SJSA1 (cell line): Measurements from ENCODE around the gene TEAD4. TPM values are rescaled to one million over a fixed set of nuclear protein-coding genes. Genes with fewer than 3 reads are reported as not detected.

ENCODE experiments used
- DNase-seq, 2 experiments: peaks; one replicate each; pipeline ENCODE4 v3.0.0-alpha.2; 2015 to 2020; ENCODE audit warnings: low spot score in 2 of 2, low read depth in 1 of 2
- H3K27ac ChIP-seq: fragments of 250-450 bp; sonication (Bioruptor Pico); 2 replicates; pipeline ENCODE4 v1.5.1; 2020; ENCODE audit warnings: mild to moderate bottlenecking, moderate library complexity
- H3K27me3 ChIP-seq: fragments of 250-450 bp; sonication (Bioruptor Pico); replicated peaks from 2 replicates; pipeline ENCODE4 v1.5.1; 2020; ENCODE audit warnings: mild to moderate bottlenecking, moderate library complexity
- H3K36me3 ChIP-seq: fragments of 250-450 bp; sonication (Bioruptor Pico); 2 replicates; pipeline ENCODE4 v1.5.1; 2020; ENCODE audit warnings: mild to moderate bottlenecking
- H3K4me1 ChIP-seq: fragments of 250-450 bp; sonication (Bioruptor Pico); replicated peaks from 2 replicates; pipeline ENCODE4 v1.6.1; 2021; ENCODE audit warnings: mild to moderate bottlenecking
- H3K4me3 ChIP-seq: fragments of 250-450 bp; sonication (Bioruptor Pico); 2 replicates; pipeline ENCODE4 v1.5.1; 2020; ENCODE audit warnings: mild to moderate bottlenecking
- H3K9me3 ChIP-seq: fragments of 250-450 bp; sonication (Bioruptor Pico); replicated peaks from 2 replicates; pipeline ENCODE4 v1.5.1; 2020; ENCODE audit warnings: mild to moderate bottlenecking
- total RNA-seq: library from RNA; depleted of rRNA; stranded (reverse); fragments of >200 nt; shearing (Covaris generic); gene quantifications from 2 replicates; pipeline ENCODE4 v1.2.3, GENCODE V29; 2014

The TEAD4 gene
- total RNA-seq, 1 experiment from 2014 or later: 36.6 TPM

GRCh38 chr12:2970744-2971143, 11.5 kb downstream of the TEAD4 start:
- Histone ChIP-seq H3K27ac (no peak overlapping the region), H3K4me3 (no peak overlapping the region), H3K27me3 (no peaks in the 10 kb centered on the region), H3K4me1 (no peaks in the 10 kb centered on the region), H3K9me3 (no peaks in the 10 kb centered on the region), H3K36me3 (peaks cover 56% of the 10 kb centered on the region)
- DNase-seq: no peak

- Histone ChIP-seq H3K4me3 (no peak overlapping the region), H3K27ac (no peak overlapping the region), H3K36me3 (peaks cover 61% of the 10 kb centered on the region), H3K9me3 (no peaks in the 10 kb centered on the region), H3K27me3 (no peaks in the 10 kb centered on the region), H3K4me1 (no peaks in the 10 kb centered on the region)
- DNase-seq: no peak
Observed at GRCh38 chr12:2973566-2973965, 14.4 kb downstream of the TEAD4 start.

- DNase-seq: no peak
- Histone ChIP-seq H3K4me3 (no peak overlapping the region), H3K9me3 (no peaks in the 10 kb centered on the region), H3K27me3 (no peaks in the 10 kb centered on the region), H3K4me1 (no peaks in the 10 kb centered on the region), H3K27ac (no peak overlapping the region), H3K36me3 (peaks cover 57% of the 10 kb centered on the region)
Observed at GRCh38 chr12:2974560-2974971, 15.4 kb downstream of the TEAD4 start.

- H3K27ac ChIP-seq: no peak overlapping the region
- H3K4me3 ChIP-seq: no peak overlapping the region
- H3K4me1 ChIP-seq: no peaks in the 10 kb centered on the region
- no peaks in the 10 kb centered on the region for H3K27me3 ChIP-seq
- no peak for DNase-seq
- peaks cover 65% of the 10 kb centered on the region for H3K36me3 ChIP-seq
- no peaks in the 10 kb centered on the region for H3K9me3 ChIP-seq
Observed at GRCh38 chr12:2976581-2976996, 17.4 kb downstream of the TEAD4 start.

- Histone ChIP-seq H3K4me1 (no peaks in the 10 kb centered on the region), H3K36me3 (peaks cover 66% of the 10 kb centered on the region), H3K4me3 (no peak overlapping the region), H3K27ac (no peak overlapping the region), H3K9me3 (no peaks in the 10 kb centered on the region), H3K27me3 (no peaks in the 10 kb centered on the region)
- DNase-seq: no peak
Observed at GRCh38 chr12:2977776-2978175, 18.6 kb downstream of the TEAD4 start.

GRCh38 chr12:2979806-2980205, 20.6 kb downstream of the TEAD4 start:
- Histone ChIP-seq H3K4me3 (no peak overlapping the region), H3K9me3 (0 out of 2 replicates have a peak, but pooled peaks cover 2% of the 10 kb centered on the region), H3K27me3 (no peaks in the 10 kb centered on the region), H3K27ac (no peak overlapping the region), H3K4me1 (no peaks in the 10 kb centered on the region), H3K36me3 (peaks cover 69% of the 10 kb centered on the region)
- no peak for DNase-seq

GRCh38 chr12:2980630-2981029, 21.4 kb downstream of the TEAD4 start:
- Histone ChIP-seq H3K27ac (no peak overlapping the region), H3K36me3 (peaks cover 74% of the 10 kb centered on the region), H3K27me3 (no peaks in the 10 kb centered on the region), H3K4me3 (no peak overlapping the region), H3K9me3 (0 out of 2 replicates have a peak, but pooled peaks cover 2% of the 10 kb centered on the region), H3K4me1 (no peaks in the 10 kb centered on the region)
- DNase-seq: no peak

GRCh38 chr12:2982361-2982760, 23.2 kb downstream of the TEAD4 start:
- 0 out of 2 replicates have a peak, but pooled peaks cover 2% of the 10 kb centered on the region for H3K9me3 ChIP-seq
- peaks cover 81% of the 10 kb centered on the region for H3K36me3 ChIP-seq
- no peak for DNase-seq
- H3K27ac ChIP-seq: no peak overlapping the region
- H3K4me3 ChIP-seq: no peak overlapping the region
- H3K4me1 ChIP-seq: no peaks in the 10 kb centered on the region
- no peaks in the 10 kb centered on the region for H3K27me3 ChIP-seq

GRCh38 chr12:2984249-2984648, 25.1 kb downstream of the TEAD4 start:
- Histone ChIP-seq H3K4me3 (no peak overlapping the region), H3K36me3 (peaks cover 78% of the 10 kb centered on the region), H3K9me3 (peaks cover 2% of the 10 kb centered on the region; the same call in 1 of the 2 replicates), H3K4me1 (no peaks in the 10 kb centered on the region), H3K27ac (no peak overlapping the region), H3K27me3 (no peaks in the 10 kb centered on the region)
- no peak for DNase-seq

- DNase-seq: no peak
- Histone ChIP-seq H3K4me3 (no peak overlapping the region), H3K9me3 (peaks cover 2% of the 10 kb centered on the region; the same call in 1 of the 2 replicates)
Observed at GRCh38 chr12:2984698-2985097, 25.5 kb downstream of the TEAD4 start.

GRCh38 chr12:2986876-2987275, 27.7 kb downstream of the TEAD4 start:
- no peak for DNase-seq
- Histone ChIP-seq H3K27ac (no peak overlapping the region), H3K4me1 (no peaks in the 10 kb centered on the region), H3K27me3 (no peaks in the 10 kb centered on the region), H3K9me3 (peaks cover 2% of the 10 kb centered on the region; the same call in 1 of the 2 replicates), H3K4me3 (no peak overlapping the region), H3K36me3 (peaks cover 69% of the 10 kb centered on the region)

More at GRCh38 chr12:2984698-2985097, 25.5 kb downstream of the TEAD4 start:
- no peaks in the 10 kb centered on the region for H3K4me1 ChIP-seq
- H3K27ac ChIP-seq: no peak overlapping the region
- H3K27me3 ChIP-seq: no peaks in the 10 kb centered on the region
- peaks cover 78% of the 10 kb centered on the region for H3K36me3 ChIP-seq

- peaks cover 54% of the 10 kb centered on the region for H3K36me3 ChIP-seq
- H3K27ac ChIP-seq: no peak overlapping the region
- H3K27me3 ChIP-seq: no peaks in the 10 kb centered on the region
- H3K9me3 ChIP-seq: peaks cover 2% of the 10 kb centered on the region; the same call in 1 of the 2 replicates
- H3K4me1 ChIP-seq: no peaks in the 10 kb centered on the region
- DNase-seq: no peak
- no peak overlapping the region for H3K4me3 ChIP-seq
Observed at GRCh38 chr12:2988494-2988893, 29.3 kb downstream of the TEAD4 start.

- no peak for DNase-seq
- H3K4me3 ChIP-seq: no peak overlapping the region
- no peaks in the 10 kb centered on the region for H3K27me3 ChIP-seq
- H3K4me1 ChIP-seq: no peaks in the 10 kb centered on the region
- no peak overlapping the region for H3K27ac ChIP-seq
- H3K9me3 ChIP-seq: no peaks in the 10 kb centered on the region; the same call in 1 of the 2 replicates
- peaks cover 54% of the 10 kb centered on the region for H3K36me3 ChIP-seq
Observed at GRCh38 chr12:2992724-2993123, 33.5 kb downstream of the TEAD4 start.

GRCh38 chr12:2997989-2998670, 38.9 kb downstream of the TEAD4 start:
- no peaks in the 10 kb centered on the region; the same call in 1 of the 2 replicates for H3K4me1 ChIP-seq
- no peak overlapping the region for H3K27ac ChIP-seq
- no peaks in the 10 kb centered on the region for H3K27me3 ChIP-seq
- H3K36me3 ChIP-seq: peaks cover 87% of the 10 kb centered on the region
- no peak for DNase-seq
- H3K4me3 ChIP-seq: no peak overlapping the region
- H3K9me3 ChIP-seq: no peaks in the 10 kb centered on the region
